GM23338 (cell line): ENCODE data around the gene PLXNB2. TPM values are rescaled to one million over a fixed set of nuclear protein-coding genes. Genes with fewer than 3 reads are reported as not detected.
"Not testable (repeated sequence)": the region's sequence is repeated elsewhere in the genome, so short reads cannot be mapped to it uniquely, and the experiment has no call there.

Experiments used
- ATAC-seq: fragments of 200-7000 bp; cut with Tn5 transposase; 3 replicates; pipeline ENCODE4 v1.9.1; 2020
- DNase-seq: peaks from one replicate; pipeline ENCODE4 v3.0.0-alpha.2; 2015; ENCODE audit warnings: low spot score
- H2AFZ ChIP-seq: fragments of 200-600 bp; sonication (generic); 2 replicates; pipeline ENCODE4 v1.8.0; 2016; ENCODE audit warnings: antibody characterized with exemption, mild to moderate bottlenecking, moderate library complexity
- H3F3A ChIP-seq: fragments of 200-600 bp; sonication (generic); replicated peaks from 2 replicates; pipeline ENCODE4 v1.8.0; 2017; ENCODE audit warnings: antibody characterized with exemption, mixed run types, low read depth
- H3K27ac ChIP-seq: fragments of 200-600 bp; sonication (generic); 2 replicates; pipeline ENCODE4 v1.6.1; 2016; ENCODE audit warnings: low read depth
- H3K27me3 ChIP-seq: fragments of 200-600 bp; sonication (generic); 2 replicates; pipeline ENCODE4 v1.8.0; 2016; ENCODE audit warnings: mild to moderate bottlenecking, mixed run types, moderate library complexity; ENCODE audit not compliant: insufficient read depth
- H3K36me3 ChIP-seq: fragments of 200-600 bp; sonication (generic); 2 replicates; pipeline ENCODE4 v1.8.0; 2016; ENCODE audit warnings: mild to moderate bottlenecking; ENCODE audit not compliant: insufficient read depth
- H3K4me1 ChIP-seq: fragments of 200-600 bp; sonication (generic); 2 replicates; pipeline ENCODE4 v1.8.0; 2016; ENCODE audit warnings: mild to moderate bottlenecking, moderate library complexity; ENCODE audit not compliant: insufficient read depth
- H3K4me2 ChIP-seq: fragments of 200-600 bp; sonication (generic); 2 replicates; pipeline ENCODE4 v1.7.1; 2017; ENCODE audit warnings: mixed run types
- H3K4me3 ChIP-seq: fragments of 200-600 bp; sonication (generic); 2 replicates; pipeline ENCODE4 v1.6.1; 2016; ENCODE audit warnings: mixed run types
- H3K79me2 ChIP-seq: fragments of 200-600 bp; sonication (generic); replicated peaks from 2 replicates; pipeline ENCODE4 v1.8.0; 2017; ENCODE audit warnings: mild to moderate bottlenecking; ENCODE audit not compliant: insufficient read depth
- H3K9me2 ChIP-seq: fragments of 200-600 bp; sonication (generic); 2 replicates; pipeline ENCODE4 v1.8.0; 2017; ENCODE audit not compliant: insufficient read depth
- H4K20me1 ChIP-seq: fragments of 200-600 bp; sonication (generic); replicated peaks from 2 replicates; pipeline ENCODE4 v1.8.0; 2017; ENCODE audit warnings: mild to moderate bottlenecking; ENCODE audit not compliant: insufficient read depth
- H3K27ac Mint-ChIP-seq: 2 replicates; pipeline ENCODE4 v1.8.0; 2020; ENCODE audit warnings: inconsistent platforms, mild to moderate bottlenecking, moderate library complexity, mixed read lengths
- H3K27me3 Mint-ChIP-seq: 3 replicates; pipeline ENCODE4 v1.8.0; 2022; ENCODE audit warnings: low read depth, mild to moderate bottlenecking, moderate library complexity, mixed read lengths, inconsistent platforms; ENCODE audit not compliant: insufficient read depth, poor library complexity
- H3K36me3 Mint-ChIP-seq: 3 replicates; pipeline ENCODE4 v1.8.0; 2021; ENCODE audit warnings: low read depth, mild to moderate bottlenecking, inconsistent platforms, moderate library complexity, mixed read lengths
- H3K4me1 Mint-ChIP-seq: 3 replicates; pipeline ENCODE4 v1.8.0; 2020; ENCODE audit warnings: mild to moderate bottlenecking, inconsistent platforms, mixed read lengths
- H3K4me3 Mint-ChIP-seq: 3 replicates; pipeline ENCODE4 v1.8.0; 2021; ENCODE audit warnings: moderate library complexity, mild to moderate bottlenecking, inconsistent platforms, mixed read lengths
- H3K9me3 Mint-ChIP-seq: 3 replicates; pipeline ENCODE4 v1.8.0; 2020; ENCODE audit warnings: moderate library complexity, mild to moderate bottlenecking, inconsistent platforms, mixed read lengths
- ETS1 ChIP-seq: IDR thresholded peaks from 2 replicates; pipeline ENCODE4 v1.6.1; 2016; ENCODE audit warnings: antibody characterized with exemption
- EZH2 ChIP-seq: fragments of 200-600 bp; sonication (generic); IDR thresholded peaks from one replicate; pipeline ENCODE4 v1.8.0; 2017; ENCODE audit warnings: antibody characterized with exemption, mild to moderate bottlenecking, low read depth; ENCODE audit not compliant: unreplicated experiment
- JUNB ChIP-seq: IDR thresholded peaks from one replicate; pipeline ENCODE4 v1.6.1; 2016; ENCODE audit warnings: antibody characterized with exemption; ENCODE audit not compliant: unreplicated experiment
- ZNF114 ChIP-seq: fragments of 250-450 bp; sonication (Bioruptor Pico); IDR thresholded peaks from 2 replicates; pipeline ENCODE4 v1.5.0; 2020; ENCODE audit warnings: mild to moderate bottlenecking, moderate library complexity
- polyA plus RNA-seq: library from polyadenylated mRNA; unstranded; fragments of >200 nt; fragmentation: Nextera tagmentation; extraction: Ambion mirVana; gene quantifications from 2 replicates; pipeline ENCODE4 v1.2.1, GENCODE V29; 2016
- total RNA-seq: library from RNA; depleted of rRNA; stranded (reverse); fragments of >200 nt; shearing (Covaris generic); gene quantifications from 2 replicates; pipeline ENCODE4 v1.2.3, GENCODE V29; 2014
- TF ChIP-seq, protein P1 (sequence below), 2 experiments: fragments of 200-600 bp in 1 of 2; sonication (generic) in 1 of 2; conservative IDR thresholded peaks; 2 replicates each; pipeline versions ENCODE4 v1.5.1 to v1.6.1; 2016 to 2017; ENCODE audit warnings: antibody characterized with exemption in 2 of 2, low read depth in 2 of 2, mild to moderate bottlenecking in 2 of 2, moderate library complexity in 1 of 2
- TF ChIP-seq, protein P2 (sequence below): IDR thresholded peaks from one replicate; pipeline ENCODE4 v1.6.1; 2018; ENCODE audit warnings: antibody characterized with exemption; ENCODE audit not compliant: unreplicated experiment

PLXNB2 gene
- total and polyA plus RNA-seq, 2 experiments from 2014 or later = 29.1 to 66.3 TPM

GRCh38 chr22:50337262-50338041, 30.0 kb upstream of the PLXNB2 start (continued):
- TF ChIP-seq, protein P1, sequence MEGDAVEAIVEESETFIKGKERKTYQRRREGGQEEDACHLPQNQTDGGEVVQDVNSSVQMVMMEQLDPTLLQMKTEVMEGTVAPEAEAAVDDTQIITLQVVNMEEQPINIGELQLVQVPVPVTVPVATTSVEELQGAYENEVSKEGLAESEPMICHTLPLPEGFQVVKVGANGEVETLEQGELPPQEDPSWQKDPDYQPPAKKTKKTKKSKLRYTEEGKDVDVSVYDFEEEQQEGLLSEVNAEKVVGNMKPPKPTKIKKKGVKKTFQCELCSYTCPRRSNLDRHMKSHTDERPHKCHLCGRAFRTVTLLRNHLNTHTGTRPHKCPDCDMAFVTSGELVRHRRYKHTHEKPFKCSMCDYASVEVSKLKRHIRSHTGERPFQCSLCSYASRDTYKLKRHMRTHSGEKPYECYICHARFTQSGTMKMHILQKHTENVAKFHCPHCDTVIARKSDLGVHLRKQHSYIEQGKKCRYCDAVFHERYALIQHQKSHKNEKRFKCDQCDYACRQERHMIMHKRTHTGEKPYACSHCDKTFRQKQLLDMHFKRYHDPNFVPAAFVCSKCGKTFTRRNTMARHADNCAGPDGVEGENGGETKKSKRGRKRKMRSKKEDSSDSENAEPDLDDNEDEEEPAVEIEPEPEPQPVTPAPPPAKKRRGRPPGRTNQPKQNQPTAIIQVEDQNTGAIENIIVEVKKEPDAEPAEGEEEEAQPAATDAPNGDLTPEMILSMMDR (conservative IDR thresholded peaks at IDR 0.05; ENCODE audit: low read depth in 2 of 2) = no peak
- TF ChIP-seq EZH2 = no peak
- no peak for TF ChIP-seq ETS1
- TF ChIP-seq ZNF114 = no peak
- TF ChIP-seq, protein P2, sequence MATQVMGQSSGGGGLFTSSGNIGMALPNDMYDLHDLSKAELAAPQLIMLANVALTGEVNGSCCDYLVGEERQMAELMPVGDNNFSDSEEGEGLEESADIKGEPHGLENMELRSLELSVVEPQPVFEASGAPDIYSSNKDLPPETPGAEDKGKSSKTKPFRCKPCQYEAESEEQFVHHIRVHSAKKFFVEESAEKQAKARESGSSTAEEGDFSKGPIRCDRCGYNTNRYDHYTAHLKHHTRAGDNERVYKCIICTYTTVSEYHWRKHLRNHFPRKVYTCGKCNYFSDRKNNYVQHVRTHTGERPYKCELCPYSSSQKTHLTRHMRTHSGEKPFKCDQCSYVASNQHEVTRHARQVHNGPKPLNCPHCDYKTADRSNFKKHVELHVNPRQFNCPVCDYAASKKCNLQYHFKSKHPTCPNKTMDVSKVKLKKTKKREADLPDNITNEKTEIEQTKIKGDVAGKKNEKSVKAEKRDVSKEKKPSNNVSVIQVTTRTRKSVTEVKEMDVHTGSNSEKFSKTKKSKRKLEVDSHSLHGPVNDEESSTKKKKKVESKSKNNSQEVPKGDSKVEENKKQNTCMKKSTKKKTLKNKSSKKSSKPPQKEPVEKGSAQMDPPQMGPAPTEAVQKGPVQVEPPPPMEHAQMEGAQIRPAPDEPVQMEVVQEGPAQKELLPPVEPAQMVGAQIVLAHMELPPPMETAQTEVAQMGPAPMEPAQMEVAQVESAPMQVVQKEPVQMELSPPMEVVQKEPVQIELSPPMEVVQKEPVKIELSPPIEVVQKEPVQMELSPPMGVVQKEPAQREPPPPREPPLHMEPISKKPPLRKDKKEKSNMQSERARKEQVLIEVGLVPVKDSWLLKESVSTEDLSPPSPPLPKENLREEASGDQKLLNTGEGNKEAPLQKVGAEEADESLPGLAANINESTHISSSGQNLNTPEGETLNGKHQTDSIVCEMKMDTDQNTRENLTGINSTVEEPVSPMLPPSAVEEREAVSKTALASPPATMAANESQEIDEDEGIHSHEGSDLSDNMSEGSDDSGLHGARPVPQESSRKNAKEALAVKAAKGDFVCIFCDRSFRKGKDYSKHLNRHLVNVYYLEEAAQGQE = no peak
- TF ChIP-seq JUNB = no peak

DNA sequence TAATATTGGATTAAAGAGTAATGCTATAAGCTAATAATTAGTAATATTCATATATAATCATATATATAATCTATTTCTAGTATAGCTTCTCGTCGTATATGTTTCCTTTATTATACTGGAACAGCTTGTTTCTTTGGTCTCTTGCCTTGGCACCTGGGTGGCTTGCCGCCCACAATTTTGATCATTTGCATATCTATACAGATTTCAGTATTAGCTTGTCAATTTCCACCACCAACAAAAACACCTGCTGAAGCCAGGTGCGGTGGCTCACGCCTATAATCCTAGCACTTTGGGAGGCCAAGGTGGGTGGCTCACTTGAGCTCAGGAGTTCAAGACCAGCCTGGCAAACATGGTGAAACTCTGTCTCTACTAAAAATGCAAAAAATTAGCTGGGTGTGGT, 27.0 kb upstream of the PLXNB2 start:
- H3K4me3 ChIP-seq, H3K27me3 ChIP-seq, H2AFZ ChIP-seq, ATAC-seq, H3K36me3 Mint-ChIP-seq, H3K4me1 Mint-ChIP-seq, H4K20me1 ChIP-seq, H3K9me2 ChIP-seq, H3K36me3 ChIP-seq, H3K27ac ChIP-seq, H3K27me3 Mint-ChIP-seq, H3K4me2 ChIP-seq, DNase-seq, H3K27ac Mint-ChIP-seq, H3K4me3 Mint-ChIP-seq, H3K79me2 ChIP-seq, H3K4me1 ChIP-seq, H3K9me3 Mint-ChIP-seq: not testable (repeated sequence)
- peaks cover 20% of the 10 kb centered on the region for H3F3A ChIP-seq
